Forelimb muscle (tissue), 1 donor: Measurements from ENCODE around the gene TNIP3. TPM values are rescaled to one million over a fixed set of nuclear protein-coding genes. Genes with fewer than 3 reads are reported as not detected.

Experiments used
- DNase-seq: peaks from one replicate; pipeline ENCODE4 v3.0.0-alpha.2; 2013; ENCODE audit warnings: low read depth
- polyA plus RNA-seq: library from polyadenylated mRNA; unstranded; fragments of 120-200 nt; gene quantifications from one replicate; pipeline ENCODE4 v1.2.1, GENCODE V29; 2013; ENCODE audit not compliant: insufficient read length

Gene TNIP3
- polyA plus RNA-seq, 1 donor, result not detected

- DNase-seq, result no peak
Observed at GRCh38 chr4:121139533-121140222, 24.4 kb downstream of the TNIP3 start.

GRCh38 chr4:121138039-121138825 is 25.9 kb downstream of the TNIP3 start:
- DNase-seq, result no peak

- no peak for DNase-seq
Observed at GRCh38 chr4:121130326-121130660, 33.8 kb downstream of the TNIP3 start.

- no peak for DNase-seq
Observed at GRCh38 chr4:121129606-121130325, 34.4 kb downstream of the TNIP3 start.

GRCh38 chr4:121127100-121127499 is 37.0 kb downstream of the TNIP3 start:
- no peak for DNase-seq

- DNase-seq, result no peak
Observed at GRCh38 chr4:121126449-121127006, 37.6 kb downstream of the TNIP3 start.

GRCh38 chr4:121125498-121125885 is 38.6 kb downstream of the TNIP3 start:
- no peak for DNase-seq

GRCh38 chr4:121122661-121123060 is 41.5 kb downstream of the TNIP3 start:
- no peak for DNase-seq

GRCh38 chr4:121119715-121120114 is 44.4 kb downstream of the TNIP3 start:
- DNase-seq, result no peak

GRCh38 chr4:121118344-121118743 is 45.8 kb downstream of the TNIP3 start:
- DNase-seq, result no peak

- no peak for DNase-seq
Observed at GRCh38 chr4:121114756-121115155, 49.4 kb downstream of the TNIP3 start.

- no peak for DNase-seq
Observed at GRCh38 chr4:121112530-121112929, 51.6 kb downstream of the TNIP3 start.

- DNase-seq, result no peak
Observed at GRCh38 chr4:121108557-121108956, 55.6 kb downstream of the TNIP3 start.

- DNase-seq, result no peak
Observed at GRCh38 chr4:121107507-121107906, 56.6 kb downstream of the TNIP3 start.

- DNase-seq, result no peak
Observed at GRCh38 chr4:121100093-121100775, 63.9 kb downstream of the TNIP3 start.

GRCh38 chr4:121098266-121098665 is 65.9 kb downstream of the TNIP3 start:
- DNase-seq, result no peak

GRCh38 chr4:121096629-121097028 is 67.5 kb downstream of the TNIP3 start:
- no peak for DNase-seq

GRCh38 chr4:121096191-121096590 is 67.9 kb downstream of the TNIP3 start:
- DNase-seq, result no peak

GRCh38 chr4:121094297-121094966 is 69.7 kb downstream of the TNIP3 start:
- DNase-seq, result no peak

GRCh38 chr4:121093261-121093660 is 70.9 kb downstream of the TNIP3 start:
- no peak for DNase-seq

GRCh38 chr4:121091941-121092340 is 72.2 kb downstream of the TNIP3 start:
- no peak for DNase-seq
